H9 (cell line): ENCODE data around the gene PVR. TPM values are rescaled to one million over a fixed set of nuclear protein-coding genes. Genes with fewer than 3 reads are reported as not detected.

Source experiments
- DNase-seq: peaks from one replicate; pipeline ENCODE4 v3.0.0-alpha.2; 2017
- H2AFZ ChIP-seq: one replicate; pipeline ENCODE4 v1.6.1; 2013; ENCODE audit warnings: mild to moderate bottlenecking, low read length, control low read depth, moderate library complexity
- H2AK5ac ChIP-seq: 2 replicates; pipeline ENCODE4 v1.6.1; 2013; ENCODE audit warnings: low read length, control low read depth, mixed read lengths; ENCODE audit not compliant: insufficient read length
- H2BK120ac ChIP-seq: one replicate; pipeline ENCODE4 v1.6.1; 2013; ENCODE audit warnings: low read depth, mild to moderate bottlenecking, low read length, control low read depth, inconsistent platforms; ENCODE audit not compliant: poor library complexity, severe bottlenecking
- H2BK12ac ChIP-seq: 2 replicates; pipeline ENCODE4 v1.6.1; 2013; ENCODE audit warnings: low read length, control low read depth, mixed read lengths, low read depth; ENCODE audit not compliant: insufficient read length
- H2BK15ac ChIP-seq: 2 replicates; pipeline ENCODE4 v1.6.1; 2013; ENCODE audit warnings: low read depth, low read length, control low read depth
- H2BK20ac ChIP-seq: one replicate; pipeline ENCODE4 v1.6.1; 2013; ENCODE audit warnings: low read depth, mild to moderate bottlenecking, low read length, control low read depth, inconsistent platforms; ENCODE audit not compliant: poor library complexity, severe bottlenecking
- H2BK5ac ChIP-seq: 2 replicates; pipeline ENCODE4 v1.6.1; 2013; ENCODE audit warnings: low read length, control low read depth, mixed read lengths; ENCODE audit not compliant: insufficient read length
- H3K14ac ChIP-seq: 2 replicates; pipeline ENCODE4 v1.6.1; 2013; ENCODE audit warnings: low read length, control low read depth; ENCODE audit not compliant: insufficient read depth
- H3K18ac ChIP-seq: 2 replicates; pipeline ENCODE4 v1.6.1; 2013; ENCODE audit warnings: low read depth, mild to moderate bottlenecking, mixed read lengths, low read length, control low read depth; ENCODE audit not compliant: insufficient read length
- H3K23ac ChIP-seq: 2 replicates; pipeline ENCODE4 v1.6.1; 2013; ENCODE audit warnings: low read length, control low read depth, mixed read lengths, low read depth; ENCODE audit not compliant: insufficient read length
- H3K23me2 ChIP-seq: 2 replicates; pipeline ENCODE4 v1.6.1; 2013; ENCODE audit warnings: low read depth, mild to moderate bottlenecking, mixed read lengths, low read length, control low read depth; ENCODE audit not compliant: insufficient read length, poor library complexity, severe bottlenecking
- H3K27ac ChIP-seq: 2 replicates; pipeline ENCODE4 v1.5.1; 2013; ENCODE audit warnings: low read length, control low read depth, mixed read lengths, low read depth; ENCODE audit not compliant: insufficient read length
- H3K27me3 ChIP-seq: 2 replicates; pipeline ENCODE4 v1.6.1; 2013; ENCODE audit warnings: low read length, control low read depth, inconsistent platforms; ENCODE audit not compliant: insufficient read depth
- H3K4ac ChIP-seq: 2 replicates; pipeline ENCODE4 v1.6.1; 2013; ENCODE audit warnings: low read depth, mild to moderate bottlenecking, control low read depth, inconsistent platforms, low read length, moderate library complexity
- H3K4me1 ChIP-seq: 2 replicates; pipeline ENCODE4 v1.6.1; 2013; ENCODE audit warnings: low read length, control low read depth, inconsistent platforms; ENCODE audit not compliant: insufficient read depth
- H3K4me2 ChIP-seq: 2 replicates; pipeline ENCODE4 v1.6.1; 2013; ENCODE audit warnings: low read length, control low read depth, mixed read lengths; ENCODE audit not compliant: insufficient read length, insufficient read depth
- H3K56ac ChIP-seq: 2 replicates; pipeline ENCODE4 v1.6.1; 2013; ENCODE audit warnings: low read depth, mild to moderate bottlenecking, mixed read lengths, low read length, control low read depth; ENCODE audit not compliant: insufficient read length
- H3K79me1 ChIP-seq: 2 replicates; pipeline ENCODE4 v1.6.1; 2013; ENCODE audit warnings: low read depth, mild to moderate bottlenecking, moderate library complexity, low read length, control low read depth, inconsistent platforms; ENCODE audit not compliant: insufficient read depth, poor library complexity, severe bottlenecking
- H3K79me2 ChIP-seq: 2 replicates; pipeline ENCODE4 v1.6.1; 2013; ENCODE audit warnings: low read length, control low read depth, inconsistent platforms; ENCODE audit not compliant: insufficient read depth
- H3K9ac ChIP-seq: 2 replicates; pipeline ENCODE4 v1.6.1; 2013; ENCODE audit warnings: low read length, control low read depth, mixed read lengths; ENCODE audit not compliant: insufficient read length; ENCODE audit errors: extremely low read depth
- H3K9me3 ChIP-seq: one replicate; pipeline ENCODE4 v1.6.1; 2013; ENCODE audit warnings: low read depth, low read length, inconsistent platforms; ENCODE audit not compliant: control insufficient read depth
- H3T11ph ChIP-seq: one replicate; pipeline ENCODE4 v1.6.1; 2013; ENCODE audit warnings: mild to moderate bottlenecking, low read length, control low read depth, inconsistent platforms
- H4K20me1 ChIP-seq: one replicate; pipeline ENCODE4 v1.6.1; 2013; ENCODE audit not compliant: control insufficient read depth, insufficient read length, insufficient read depth
- H4K5ac ChIP-seq: 2 replicates; pipeline ENCODE4 v1.6.1; 2013; ENCODE audit warnings: low read depth, mild to moderate bottlenecking, mixed read lengths, low read length, control low read depth; ENCODE audit not compliant: insufficient read length
- H4K8ac ChIP-seq: replicated peaks from 2 replicates; pipeline ENCODE4 v1.6.1; 2013; ENCODE audit warnings: low read length, control low read depth, mixed read lengths, low read depth; ENCODE audit not compliant: insufficient read length
- H4K91ac ChIP-seq: 2 replicates; pipeline ENCODE4 v1.6.1; 2013; ENCODE audit warnings: low read depth, mild to moderate bottlenecking, moderate library complexity, mixed read lengths, low read length, control low read depth; ENCODE audit not compliant: insufficient read length
- H3K27ac Mint-ChIP-seq, 3 experiments: 2 replicates in 2 of 3; 3 replicates in 1 of 3; pipeline ENCODE4 v1.8.0; 2020 to 2021; ENCODE audit warnings: mixed read lengths in 3 of 3, mild to moderate bottlenecking in 1 of 3, moderate library complexity in 1 of 3
- H3K27me3 Mint-ChIP-seq: 2 replicates; pipeline ENCODE4 v1.8.0; 2021; ENCODE audit warnings: low read depth, mild to moderate bottlenecking, moderate library complexity, mixed read lengths
- H3K36me3 Mint-ChIP-seq, 3 experiments: 2 replicates in 2 of 3; 3 replicates in 1 of 3; pipeline ENCODE4 v1.8.0; 2020 to 2021; ENCODE audit warnings: low read depth in 3 of 3, mixed read lengths in 3 of 3; ENCODE audit not compliant: insufficient read depth in 1 of 3
- H3K4me1 Mint-ChIP-seq, 2 experiments: 2 replicates each; pipeline ENCODE4 v1.8.0; 2020; ENCODE audit warnings: mixed read lengths in 2 of 2
- H3K4me3 Mint-ChIP-seq, 2 experiments: 2 replicates in 1 of 2; 3 replicates in 1 of 2; pipeline ENCODE4 v1.8.0; 2020 to 2021; ENCODE audit warnings: mild to moderate bottlenecking in 2 of 2, mixed read lengths in 2 of 2, moderate library complexity in 1 of 2
- H3K9me3 Mint-ChIP-seq, 2 experiments: 2 replicates in 1 of 2; 3 replicates in 1 of 2; pipeline ENCODE4 v1.8.0; 2020; ENCODE audit warnings: mild to moderate bottlenecking in 2 of 2, mixed read lengths in 2 of 2, moderate library complexity in 1 of 2
- WGBS: extraction: QIAGEN DNeasy Blood & Tissue Kit; methylation state at CpG from one replicate; pipeline ENCODE4 v1.1.7; 2013; ENCODE audit warnings: missing lambda C conversion rate, low lambda C conversion rate, mixed read lengths; ENCODE audit not compliant: insufficient read length; ENCODE audit errors: extremely low coverage; 5-methylcytosine and 5-hydroxymethylcytosine counted together
- total RNA-seq: library from RNA; stranded (reverse); gene quantifications from 2 replicates; pipeline ENCODE4 v1.2.1, GENCODE V29; 2021
- TF ChIP-seq, protein P1 (sequence below): fragments of 200-600 bp; sonication (generic); conservative IDR thresholded peaks from 3 replicates; pipeline ENCODE4 v1.8.0; 2021; ENCODE audit warnings: antibody characterized with exemption, mild to moderate bottlenecking

PVR gene
- total RNA-seq, 1 experiment from 2014 or later, result 29.2 TPM

- TF ChIP-seq, protein P1, sequence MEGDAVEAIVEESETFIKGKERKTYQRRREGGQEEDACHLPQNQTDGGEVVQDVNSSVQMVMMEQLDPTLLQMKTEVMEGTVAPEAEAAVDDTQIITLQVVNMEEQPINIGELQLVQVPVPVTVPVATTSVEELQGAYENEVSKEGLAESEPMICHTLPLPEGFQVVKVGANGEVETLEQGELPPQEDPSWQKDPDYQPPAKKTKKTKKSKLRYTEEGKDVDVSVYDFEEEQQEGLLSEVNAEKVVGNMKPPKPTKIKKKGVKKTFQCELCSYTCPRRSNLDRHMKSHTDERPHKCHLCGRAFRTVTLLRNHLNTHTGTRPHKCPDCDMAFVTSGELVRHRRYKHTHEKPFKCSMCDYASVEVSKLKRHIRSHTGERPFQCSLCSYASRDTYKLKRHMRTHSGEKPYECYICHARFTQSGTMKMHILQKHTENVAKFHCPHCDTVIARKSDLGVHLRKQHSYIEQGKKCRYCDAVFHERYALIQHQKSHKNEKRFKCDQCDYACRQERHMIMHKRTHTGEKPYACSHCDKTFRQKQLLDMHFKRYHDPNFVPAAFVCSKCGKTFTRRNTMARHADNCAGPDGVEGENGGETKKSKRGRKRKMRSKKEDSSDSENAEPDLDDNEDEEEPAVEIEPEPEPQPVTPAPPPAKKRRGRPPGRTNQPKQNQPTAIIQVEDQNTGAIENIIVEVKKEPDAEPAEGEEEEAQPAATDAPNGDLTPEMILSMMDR, result no peak
- Histone ChIP-seq H3K79me1 (no peaks in the 10 kb centered on the region), H2BK5ac (no peak overlapping the region), H3K23ac (no peak overlapping the region), H2BK120ac (no peak overlapping the region), H3K9ac (no peak overlapping the region), H3K23me2 (no peaks in the 10 kb centered on the region), H3K56ac (no peak overlapping the region), H3K4ac (no peak overlapping the region), H3K9me3 (no peaks in the 10 kb centered on the region), H2BK20ac (no peak overlapping the region), H3K14ac (no peak overlapping the region), H4K91ac (no peak overlapping the region), H3K18ac (no peak overlapping the region), H2AFZ (no peak overlapping the region), H4K5ac (no peak overlapping the region), H3K27me3 (no peaks in the 10 kb centered on the region), H4K20me1 (no peaks in the 10 kb centered on the region), H2BK15ac (no peak overlapping the region), H2BK12ac (no peak overlapping the region), H3K4me1 (no peaks in the 10 kb centered on the region), H4K8ac (no peak overlapping the region), H2AK5ac (no peak overlapping the region), H3K4me2 (no peak overlapping the region), H3T11ph (no peak overlapping the region), H3K27ac (no peak overlapping the region), H3K79me2 (no peaks in the 10 kb centered on the region)
- H3K27me3 Mint-ChIP-seq, result peaks cover 2% of the 10 kb centered on the region
- WGBS, result no CpG with 5 or more reads among the region's 6 CpGs
- no peaks in the 10 kb centered on the region for H3K9me3 Mint-ChIP-seq
- H3K36me3 Mint-ChIP-seq, result peaks cover 0 to 6% (median 0%) of the 10 kb centered on the region in 3 experiments; a peak in 2 of 7 replicates
- no peak for DNase-seq
- no peak overlapping the region for H3K27ac Mint-ChIP-seq
- no peaks in the 10 kb centered on the region for H3K4me1 Mint-ChIP-seq
- H3K4me3 Mint-ChIP-seq, result no peak overlapping the region
Measured at GRCh38 chr19:44621367-44621766, 22.3 kb upstream of the PVR start.
